IMR-90 (cell line): ENCODE results near the gene KCNV2. TPM values are rescaled to one million over a fixed set of nuclear protein-coding genes. Genes with fewer than 3 reads are reported as not detected.

ENCODE experiments used
- ATAC-seq: fragments of 200-7000 bp; cut with Tn5 transposase; 2 replicates; pipeline ENCODE4 v1.9.1; 2020; ENCODE audit warnings: low read depth, mild to moderate bottlenecking, moderate library complexity
- BruUV-seq: library from RNA; stranded (reverse); fragments of 400-500 nt; replicated peaks from 2 replicates; lab custom pipeline; 2021; lab: Mats Ljungman, UMichigan
- CTCF ChIA-PET: fragments of 300-600 bp; formaldehyde crosslinking; extraction: SDS; loops from one replicate; lab custom pipeline; 2021; ENCODE audit warnings: antibody characterized with exemption; lab: Yijun Ruan, JAX
- POLR2A ChIA-PET: fragments of 300-600 bp; sonication (Branson Sonifier 250); formaldehyde crosslinking; loops from one replicate; lab custom pipeline; 2022; ENCODE audit warnings: antibody characterized with exemption; ENCODE audit not compliant: unreplicated experiment; lab: Charles Lee
- DNase-seq: peaks from one replicate; pipeline ENCODE4 v3.0.0; 2013
- H2AFZ ChIP-seq: replicated peaks from 2 replicates; pipeline ENCODE3; 2013; ENCODE audit warnings: low read length, mild to moderate bottlenecking; ENCODE audit not compliant: poor library complexity
- H2AK5ac ChIP-seq: 2 replicates; pipeline ENCODE4 v1.6.1; 2013; ENCODE audit warnings: low read depth, low read length, inconsistent platforms
- H2AK9ac ChIP-seq: replicated peaks from 2 replicates; pipeline ENCODE3; 2013; ENCODE audit warnings: mild to moderate bottlenecking, low read depth, low read length, moderate library complexity; ENCODE audit not compliant: poor library complexity
- H2BK120ac ChIP-seq: 2 replicates; pipeline ENCODE4 v1.6.1; 2013; ENCODE audit warnings: low read depth, low read length, inconsistent platforms
- H2BK15ac ChIP-seq: 3 replicates; pipeline ENCODE4 v1.6.1; 2013; ENCODE audit warnings: low read depth, low read length, inconsistent platforms
- H2BK20ac ChIP-seq: 2 replicates; pipeline ENCODE4 v1.6.1; 2013; ENCODE audit warnings: low read depth, mild to moderate bottlenecking, inconsistent platforms, low read length, moderate library complexity
- H2BK5ac ChIP-seq: 2 replicates; pipeline ENCODE4 v1.6.1; 2013; ENCODE audit warnings: mild to moderate bottlenecking, low read depth, low read length, inconsistent platforms; ENCODE audit not compliant: poor library complexity, severe bottlenecking
- H3K14ac ChIP-seq: replicated peaks from 2 replicates; pipeline ENCODE4 v1.6.1; 2013; ENCODE audit warnings: low read depth, low read length, inconsistent platforms
- H3K18ac ChIP-seq: 2 replicates; pipeline ENCODE4 v1.6.1; 2013; ENCODE audit warnings: low read depth, low read length, control low read depth
- H3K23ac ChIP-seq: 2 replicates; pipeline ENCODE4 v1.6.1; 2013; ENCODE audit warnings: low read depth, low read length, inconsistent platforms
- H3K27ac ChIP-seq: 2 replicates; pipeline ENCODE4 v1.5.1; 2013; ENCODE audit warnings: mild to moderate bottlenecking, control low read depth, low read length; ENCODE audit not compliant: insufficient read depth
- H3K27me3 ChIP-seq: 2 replicates; pipeline ENCODE4 v1.6.1; 2013; ENCODE audit warnings: low read length; ENCODE audit not compliant: control insufficient read depth, insufficient read depth
- H3K36me3 ChIP-seq: 2 replicates; pipeline ENCODE4 v1.6.1; 2013; ENCODE audit warnings: low read length, mixed read lengths; ENCODE audit not compliant: control insufficient read depth, insufficient read depth
- H3K4ac ChIP-seq: 2 replicates; pipeline ENCODE4 v1.6.1; 2013; ENCODE audit warnings: low read depth, low read length, inconsistent platforms
- H3K4me1 ChIP-seq: 2 replicates; pipeline ENCODE4 v1.6.1; 2013; ENCODE audit warnings: low read length, mixed read lengths; ENCODE audit not compliant: control insufficient read depth, insufficient read depth
- H3K4me2 ChIP-seq: 2 replicates; pipeline ENCODE4 v1.6.1; 2013; ENCODE audit warnings: low read depth, mild to moderate bottlenecking, control low read depth, low read length, moderate library complexity
- H3K4me3 ChIP-seq: 2 replicates; pipeline ENCODE4 v1.5.1; 2013; ENCODE audit warnings: low read depth, mild to moderate bottlenecking, control low read depth, low read length, moderate library complexity; ENCODE audit not compliant: insufficient read depth
- H3K56ac ChIP-seq: 2 replicates; pipeline ENCODE4 v1.6.1; 2013; ENCODE audit warnings: low read length, inconsistent platforms; ENCODE audit not compliant: insufficient read depth; ENCODE audit errors: extremely low read depth
- H3K79me1 ChIP-seq, 2 experiments: 2 replicates each; pipeline ENCODE4 v1.6.1; 2013; ENCODE audit warnings: low read length in 2 of 2, inconsistent platforms in 1 of 2, low read depth in 1 of 2
- H3K9ac ChIP-seq: 2 replicates; pipeline ENCODE4 v1.6.1; 2013; ENCODE audit warnings: low read depth, low read length, control low read depth
- H3K9me1 ChIP-seq: 2 replicates; pipeline ENCODE4 v1.6.1; 2013; ENCODE audit warnings: low read length, inconsistent platforms; ENCODE audit not compliant: insufficient read depth
- H3K9me3 ChIP-seq: 2 replicates; pipeline ENCODE4 v1.6.1; 2013; ENCODE audit warnings: low read length; ENCODE audit not compliant: control insufficient read depth, insufficient read depth
- H4K20me1 ChIP-seq: 2 replicates; pipeline ENCODE4 v1.6.1; 2013; ENCODE audit warnings: low read length, inconsistent platforms; ENCODE audit not compliant: insufficient read depth
- H4K5ac ChIP-seq: 2 replicates; pipeline ENCODE4 v1.6.1; 2013; ENCODE audit warnings: mild to moderate bottlenecking, low read depth, low read length, control low read depth
- H4K8ac ChIP-seq, 2 experiments: 2 replicates each; pipeline ENCODE4 v1.6.1; 2013; ENCODE audit warnings: low read depth in 2 of 2, low read length in 2 of 2, control low read depth in 1 of 2, inconsistent platforms in 1 of 2
- H4K91ac ChIP-seq: 2 replicates; pipeline ENCODE4 v1.6.1; 2013; ENCODE audit warnings: low read depth, low read length, inconsistent platforms; ENCODE audit not compliant: insufficient read depth
- MAFK ChIP-seq: IDR thresholded peaks from 2 replicates; pipeline ENCODE4 v1.6.1; 2012; ENCODE audit warnings: low read depth, low read length, improper control_type of control experiment
- RAD21 ChIP-seq: IDR thresholded peaks from 2 replicates; pipeline ENCODE4 v1.6.1; 2012; ENCODE audit warnings: low read length, improper control_type of control experiment
- WGBS, 2 experiments: methylation state at CpG; one replicate each; pipeline versions ENCODE4 v1.1.5 to v1.1.7; 2013; ENCODE audit warnings: missing lambda C conversion rate in 2 of 2; ENCODE audit not compliant: insufficient read length in 1 of 2; ENCODE audit errors: extremely low coverage in 2 of 2; 5-methylcytosine and 5-hydroxymethylcytosine counted together
- dilution Hi-C: fragments of 300-500 bp; cut with HindIII; formaldehyde crosslinking; loops from one replicate; pipeline ENCODE4 v1.14.3; 2018; ENCODE audit warnings: low sequenced_read_pairs; ENCODE audit not compliant: unreplicated experiment
- in situ Hi-C: fragments of 300-500 bp; cut with MboI; formaldehyde crosslinking; loops from 3 replicates; pipeline ENCODE4 v1.14.3; 2019; ENCODE audit warnings: low sequenced_read_pairs, inconsistent platforms, mixed read lengths
- intact Hi-C: fragments of 100-400 bp; cut with micrococcal nuclease; formaldehyde crosslinking; loops from 2 replicates; pipeline ENCODE4 v1.10.0; 2022
- polyA plus RNA-seq, 3 experiments: library from polyadenylated mRNA; depleted of rRNA; stranded (reverse); fragments of >200 nt; gene quantifications; 2 replicates each; pipeline ENCODE4 v1.2.3, GENCODE V29; 2012; ENCODE audit warnings: low replicate concordance in 1 of 3
- total RNA-seq: library from RNA; depleted of rRNA; stranded (reverse); fragments of >200 nt; gene quantifications from 2 replicates; pipeline ENCODE4 v1.2.3, GENCODE V29; 2012
- TF ChIP-seq, protein P1 (sequence below): fragments of 150-350 bp; IDR thresholded peaks from 2 replicates; pipeline ENCODE4 v1.6.1; 2016; ENCODE audit warnings: low read depth, mild to moderate bottlenecking, low read length, moderate library complexity, borderline replicate concordance

The KCNV2 gene
- total and polyA plus RNA-seq, 2 of the 4 experiments (the other 2 are of a cell fraction): not detected

DNA sequence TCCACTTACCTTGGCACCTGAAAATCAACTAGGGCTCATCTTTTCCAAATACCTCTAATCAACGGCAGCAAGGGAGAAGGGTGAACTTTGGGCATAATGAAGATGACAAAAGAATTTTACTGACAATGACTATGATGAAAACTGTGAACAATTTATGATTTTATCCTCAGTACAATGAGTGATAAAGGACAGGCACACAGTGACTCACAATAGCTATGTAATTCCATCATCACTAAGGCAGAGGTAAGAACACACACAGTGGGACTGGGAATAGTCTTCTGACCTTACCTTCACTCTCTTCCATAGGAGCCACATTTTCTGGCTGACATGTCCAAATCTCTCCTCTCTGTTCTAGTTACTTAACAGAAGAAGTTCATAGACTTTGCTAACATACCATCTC, 26.1 kb upstream of the KCNV2 start:
- no peak overlapping the region for H3K56ac ChIP-seq
- no peaks in the 10 kb centered on the region for H3K27me3 ChIP-seq
- H3K9ac ChIP-seq: no peak overlapping the region
- no peaks in the 10 kb centered on the region for H4K20me1 ChIP-seq
- ChIA-PET POLR2A (interaction anchor here (0.6 kb wide), 1 partner anchor 28 kb away, joined by 3 read pairs; no protein-coding TSS in a partner anchor), CTCF (interaction anchor here (0.6 kb wide), 1 partner anchor 1793 kb away, joined by 6 read pairs; no protein-coding TSS in a partner anchor)
- no peak overlapping the region for H2AK5ac ChIP-seq
- intact Hi-C loops: no loop called here
- H3K23ac ChIP-seq: no peak overlapping the region
- no peaks in the 10 kb centered on the region for H3K9me3 ChIP-seq
- no peak overlapping the region for H2BK120ac ChIP-seq
- H3K4me1 ChIP-seq: no peaks in the 10 kb centered on the region
- no peaks in the 10 kb centered on the region for H3K79me1 ChIP-seq
- BruUV-seq: no TSS peak
- in situ Hi-C loops: no loop called here
- H2BK15ac ChIP-seq: no peak overlapping the region
- no peak overlapping the region for H2BK5ac ChIP-seq
- TF ChIP-seq RAD21 (no peak), MAFK (no peak)
- TF ChIP-seq, protein P1, sequence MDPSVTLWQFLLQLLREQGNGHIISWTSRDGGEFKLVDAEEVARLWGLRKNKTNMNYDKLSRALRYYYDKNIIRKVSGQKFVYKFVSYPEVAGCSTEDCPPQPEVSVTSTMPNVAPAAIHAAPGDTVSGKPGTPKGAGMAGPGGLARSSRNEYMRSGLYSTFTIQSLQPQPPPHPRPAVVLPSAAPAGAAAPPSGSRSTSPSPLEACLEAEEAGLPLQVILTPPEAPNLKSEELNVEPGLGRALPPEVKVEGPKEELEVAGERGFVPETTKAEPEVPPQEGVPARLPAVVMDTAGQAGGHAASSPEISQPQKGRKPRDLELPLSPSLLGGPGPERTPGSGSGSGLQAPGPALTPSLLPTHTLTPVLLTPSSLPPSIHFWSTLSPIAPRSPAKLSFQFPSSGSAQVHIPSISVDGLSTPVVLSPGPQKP: no peak
- H3K4me2 ChIP-seq: no peak overlapping the region
- no peak overlapping the region for H4K5ac ChIP-seq
- no peak overlapping the region for H2AFZ ChIP-seq
- no peak overlapping the region for H4K8ac ChIP-seq
- dilution Hi-C loops: no loop called here
- H3K14ac ChIP-seq: no peak overlapping the region
- H3K4me3 ChIP-seq: no peak overlapping the region
- H4K91ac ChIP-seq: no peak overlapping the region
- ATAC-seq (no peak), DNase-seq (no peak)
- no peak overlapping the region for H2AK9ac ChIP-seq
- no peak overlapping the region for H3K27ac ChIP-seq
- H2BK20ac ChIP-seq: no peak overlapping the region
- H3K4ac ChIP-seq: no peak overlapping the region
- no CpG with 5 or more reads among the region's 1 CpG for WGBS, 2 experiments
- H3K9me1 ChIP-seq: peaks cover 8% of the 10 kb centered on the region; the same call in 1 of the 2 replicates
- H3K18ac ChIP-seq: no peak overlapping the region
- H3K36me3 ChIP-seq: no peaks in the 10 kb centered on the region
